ENCODE results near the gene GID8.

DNA sequence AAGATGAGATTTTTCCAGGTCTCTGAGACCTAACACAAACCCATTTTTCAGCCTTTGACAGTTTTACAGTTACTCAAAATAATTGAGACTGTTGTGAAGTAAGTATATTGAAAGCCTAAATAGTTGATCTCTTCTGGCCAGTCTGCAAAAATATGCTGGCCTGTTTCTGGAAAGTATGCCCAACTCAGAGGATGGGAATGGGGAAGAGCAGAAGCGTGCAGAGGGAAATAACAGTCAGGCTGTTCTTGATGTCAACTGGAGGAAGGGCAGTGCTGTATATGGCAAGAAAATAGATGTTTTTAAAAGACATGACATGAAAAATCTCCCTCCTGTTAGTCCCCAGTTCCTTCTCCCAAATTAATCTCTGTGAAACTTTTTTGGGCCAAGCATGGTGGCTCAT, 3.8 kb downstream of the GID8 start:
- TF ChIP-seq CTCF (IDR thresholded peaks at IDR 0.05): no peak
- TF ChIP-seq POLR2A (IDR thresholded peaks at IDR 0.05): no peak
